ENCODE results near the gene CAMKMT.
A peak's percentile ranks its signal among the peaks of the same experiment; 100 is the strongest.

Gene CAMKMT

GRCh38 chr2:44612276-44612675 is 250.5 kb downstream of the CAMKMT start:
- in situ Hi-C loops (cut with HindIII; ENCODE audit: low pct_ligation_motif_present, low sequenced_read_pairs): no loop called here
- H3K36me3 ChIP-seq (replicated peaks): no peaks in the 10 kb centered on the region
- no peak for TF ChIP-seq CTCF (IDR thresholded peaks at IDR 0.05; ENCODE audit: low read depth, low read length, missing control alignments)
- H3K27me3 ChIP-seq (replicated peaks): no peaks in the 10 kb centered on the region
- no peak for DNase-seq
- H3K4me3 ChIP-seq (ENCODE audit: low read depth, low read length): no peak overlapping the region
- no peak overlapping the region for H3K27ac ChIP-seq

DNA sequence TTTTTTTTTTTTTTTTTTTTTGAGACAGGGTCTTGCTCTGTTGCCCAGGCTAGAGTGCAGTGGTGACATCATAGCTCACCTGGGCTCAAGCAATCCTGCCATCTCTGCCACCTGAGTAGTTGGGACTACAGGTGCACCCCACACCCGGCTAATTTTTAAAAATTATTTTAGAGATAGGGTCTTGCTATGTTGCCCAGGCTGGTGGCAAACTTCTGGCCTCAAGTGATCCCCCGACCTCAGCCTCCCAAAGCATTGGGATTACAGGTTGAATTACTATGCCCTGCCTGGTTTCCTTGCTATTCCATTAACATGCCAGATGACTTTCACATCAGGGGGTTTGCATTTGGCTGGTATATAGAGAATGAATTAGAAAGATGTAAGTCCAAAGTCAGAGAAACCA is 253.2 kb downstream of the CAMKMT start:
- no peak for DNase-seq
- H3K27me3 ChIP-seq (replicated peaks): no peaks in the 10 kb centered on the region
- H3K27ac ChIP-seq: no peak overlapping the region
- no peaks in the 10 kb centered on the region for H3K36me3 ChIP-seq (replicated peaks)
- no peak overlapping the region for H3K4me3 ChIP-seq (ENCODE audit: low read depth, low read length)
- TF ChIP-seq CTCF (IDR thresholded peaks at IDR 0.05; ENCODE audit: low read depth, low read length, missing control alignments): no peak
- in situ Hi-C loops (cut with HindIII; ENCODE audit: low pct_ligation_motif_present, low sequenced_read_pairs): no loop called here

- no peaks in the 10 kb centered on the region for H3K27me3 ChIP-seq (replicated peaks)
- H3K36me3 ChIP-seq (replicated peaks): no peaks in the 10 kb centered on the region
- in situ Hi-C loops (cut with HindIII; ENCODE audit: low pct_ligation_motif_present, low sequenced_read_pairs): no loop called here
- TF ChIP-seq CTCF (IDR thresholded peaks at IDR 0.05; ENCODE audit: low read depth, low read length, missing control alignments): peak; percentile 40
- no peak overlapping the region for H3K4me3 ChIP-seq (ENCODE audit: low read depth, low read length)
- no peak overlapping the region for H3K27ac ChIP-seq
- no peak for DNase-seq
These were observed 254.3 kb downstream of the CAMKMT start for GRCh38 chr2:44615950-44616518.

DNA sequence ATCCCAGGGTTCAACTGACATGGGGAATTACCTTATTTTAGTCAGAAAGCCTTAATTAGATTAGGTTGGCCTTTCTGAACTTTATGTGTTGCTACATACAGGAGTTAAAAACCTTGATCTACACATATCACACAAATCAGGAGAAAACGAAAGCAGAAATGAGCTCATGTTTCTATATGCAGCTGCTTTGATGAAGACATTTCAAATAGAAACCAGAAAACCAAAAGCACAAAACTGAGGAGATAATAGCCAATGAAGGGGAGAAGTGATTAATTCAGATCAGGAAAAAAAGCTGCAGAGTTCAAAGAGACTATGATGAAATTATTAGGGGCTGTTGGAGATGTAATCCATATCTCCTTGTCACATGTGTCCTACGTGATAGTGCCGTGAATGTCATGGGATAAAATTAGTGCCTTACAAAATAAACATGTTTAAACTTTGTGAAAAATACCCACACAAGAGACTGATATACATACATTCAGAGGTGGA is 255.0 kb downstream of the CAMKMT start:
- no peaks in the 10 kb centered on the region for H3K36me3 ChIP-seq (replicated peaks)
- no peak overlapping the region for H3K27ac ChIP-seq
- in situ Hi-C loops (cut with HindIII; ENCODE audit: low pct_ligation_motif_present, low sequenced_read_pairs): no loop called here
- DNase-seq: no peak
- no peak overlapping the region for H3K4me3 ChIP-seq (ENCODE audit: low read depth, low read length)
- H3K27me3 ChIP-seq (replicated peaks): no peaks in the 10 kb centered on the region
- no peak for TF ChIP-seq CTCF (IDR thresholded peaks at IDR 0.05; ENCODE audit: low read depth, low read length, missing control alignments)

- DNase-seq: no peak
- Histone ChIP-seq H3K27me3 (replicated peaks) (no peaks in the 10 kb centered on the region), H3K27ac (no peak overlapping the region), H3K36me3 (replicated peaks) (no peaks in the 10 kb centered on the region), H3K4me3 (ENCODE audit: low read depth, low read length) (no peak overlapping the region)
- in situ Hi-C loops (cut with HindIII; ENCODE audit: low pct_ligation_motif_present, low sequenced_read_pairs): no loop called here
- no peak for TF ChIP-seq CTCF (IDR thresholded peaks at IDR 0.05; ENCODE audit: low read depth, low read length, missing control alignments)
These were observed 256.7 kb downstream of the CAMKMT start for GRCh38 chr2:44618251-44619023.

Data from brain microvascular endothelial cell (primary cell).